ENCODE results near the gene PIK3C2G.

Gene PIK3C2G

GRCh38 chr12:18304609-18305008 is 43.3 kb downstream of the PIK3C2G start:
- no peaks in the 10 kb centered on the region for H3K36me3 ChIP-seq (ENCODE audit: insufficient read depth, low read length)
- no peak overlapping the region for H3K27ac ChIP-seq (ENCODE audit: low read depth, low read length)
- H3K4me3 ChIP-seq (ENCODE audit: low read depth in 1 of 2, low read length in 2 of 2) = no peak overlapping the region
- no peak overlapping the region for H3K9ac ChIP-seq (ENCODE audit: low read length)
- H3K27me3 ChIP-seq (ENCODE audit: control insufficient read depth in 1 of 2, insufficient read depth in 2 of 2, low read length in 2 of 2) = no peaks in the 10 kb centered on the region
- peaks cover 3% of the 10 kb centered on the region for H3K9me3 ChIP-seq (ENCODE audit: low read length)
- H3K4me1 ChIP-seq (ENCODE audit: insufficient read depth, low read length) = no peaks in the 10 kb centered on the region

- Histone ChIP-seq H3K27me3 (ENCODE audit: control insufficient read depth in 1 of 2, insufficient read depth in 2 of 2, low read length in 2 of 2) (no peaks in the 10 kb centered on the region), H3K9me3 (ENCODE audit: low read length) (peaks cover 3% of the 10 kb centered on the region), H3K27ac (ENCODE audit: low read depth, low read length) (no peak overlapping the region), H3K4me3 (ENCODE audit: low read depth in 1 of 2, low read length in 2 of 2) (no peak overlapping the region), H3K4me1 (ENCODE audit: insufficient read depth, low read length) (no peaks in the 10 kb centered on the region), H3K36me3 (ENCODE audit: insufficient read depth, low read length) (no peaks in the 10 kb centered on the region), H3K9ac (ENCODE audit: low read length) (no peak overlapping the region)
These were observed 45.0 kb downstream of the PIK3C2G start for GRCh38 chr12:18306311-18306710.

- Histone ChIP-seq H3K9me3 (ENCODE audit: low read length) (no peaks in the 10 kb centered on the region), H3K27me3 (ENCODE audit: control insufficient read depth in 1 of 2, insufficient read depth in 2 of 2, low read length in 2 of 2) (no peaks in the 10 kb centered on the region), H3K4me3 (ENCODE audit: low read depth in 1 of 2, low read length in 2 of 2) (no peak overlapping the region), H3K9ac (ENCODE audit: low read length) (no peak overlapping the region), H3K4me1 (ENCODE audit: insufficient read depth, low read length) (no peaks in the 10 kb centered on the region), H3K27ac (ENCODE audit: low read depth, low read length) (no peak overlapping the region), H3K36me3 (ENCODE audit: insufficient read depth, low read length) (no peaks in the 10 kb centered on the region)
These were observed 52.0 kb downstream of the PIK3C2G start for GRCh38 chr12:18313306-18313705.

- Histone ChIP-seq H3K9me3 (ENCODE audit: low read length) (no peaks in the 10 kb centered on the region), H3K27ac (ENCODE audit: low read depth, low read length) (no peak overlapping the region), H3K4me1 (ENCODE audit: insufficient read depth, low read length) (no peaks in the 10 kb centered on the region), H3K9ac (ENCODE audit: low read length) (no peak overlapping the region), H3K27me3 (ENCODE audit: control insufficient read depth in 1 of 2, insufficient read depth in 2 of 2, low read length in 2 of 2) (no peaks in the 10 kb centered on the region), H3K36me3 (ENCODE audit: insufficient read depth, low read length) (no peaks in the 10 kb centered on the region), H3K4me3 (ENCODE audit: low read depth in 1 of 2, low read length in 2 of 2) (no peak overlapping the region)
These were observed 58.8 kb downstream of the PIK3C2G start for GRCh38 chr12:18320036-18320617.

GRCh38 chr12:18320976-18321375 is 59.7 kb downstream of the PIK3C2G start:
- Histone ChIP-seq H3K9ac (ENCODE audit: low read length) (no peak overlapping the region), H3K27ac (ENCODE audit: low read depth, low read length) (no peak overlapping the region), H3K4me1 (ENCODE audit: insufficient read depth, low read length) (no peaks in the 10 kb centered on the region), H3K36me3 (ENCODE audit: insufficient read depth, low read length) (no peaks in the 10 kb centered on the region), H3K9me3 (ENCODE audit: low read length) (no peaks in the 10 kb centered on the region), H3K4me3 (ENCODE audit: low read depth in 1 of 2, low read length in 2 of 2) (no peak overlapping the region), H3K27me3 (ENCODE audit: control insufficient read depth in 1 of 2, insufficient read depth in 2 of 2, low read length in 2 of 2) (no peaks in the 10 kb centered on the region)

GRCh38 chr12:18323159-18323558 is 61.8 kb downstream of the PIK3C2G start:
- H3K9ac ChIP-seq (ENCODE audit: low read length) = no peak overlapping the region
- no peaks in the 10 kb centered on the region for H3K9me3 ChIP-seq (ENCODE audit: low read length)
- H3K4me1 ChIP-seq (ENCODE audit: insufficient read depth, low read length) = no peaks in the 10 kb centered on the region
- H3K36me3 ChIP-seq (ENCODE audit: insufficient read depth, low read length) = no peaks in the 10 kb centered on the region
- H3K4me3 ChIP-seq (ENCODE audit: low read depth in 1 of 2, low read length in 2 of 2) = no peak overlapping the region
- H3K27me3 ChIP-seq (ENCODE audit: control insufficient read depth in 1 of 2, insufficient read depth in 2 of 2, low read length in 2 of 2) = no peaks in the 10 kb centered on the region
- no peak overlapping the region for H3K27ac ChIP-seq (ENCODE audit: low read depth, low read length)

GRCh38 chr12:18327036-18327435 is 65.7 kb downstream of the PIK3C2G start:
- H3K4me3 ChIP-seq (ENCODE audit: low read depth in 1 of 2, low read length in 2 of 2) = no peak overlapping the region
- no peaks in the 10 kb centered on the region for H3K9me3 ChIP-seq (ENCODE audit: low read length)
- H3K4me1 ChIP-seq (ENCODE audit: insufficient read depth, low read length) = no peaks in the 10 kb centered on the region

GRCh38 chr12:18332173-18332572 is 70.9 kb downstream of the PIK3C2G start:
- Histone ChIP-seq H3K4me1 (ENCODE audit: insufficient read depth, low read length) (no peaks in the 10 kb centered on the region), H3K36me3 (ENCODE audit: insufficient read depth, low read length) (no peaks in the 10 kb centered on the region), H3K9me3 (ENCODE audit: low read length) (no peaks in the 10 kb centered on the region), H3K9ac (ENCODE audit: low read length) (no peak overlapping the region), H3K27me3 (ENCODE audit: control insufficient read depth in 1 of 2, insufficient read depth in 2 of 2, low read length in 2 of 2) (no peaks in the 10 kb centered on the region), H3K27ac (ENCODE audit: low read depth, low read length) (no peak overlapping the region), H3K4me3 (ENCODE audit: low read depth in 1 of 2, low read length in 2 of 2) (no peak overlapping the region)

More at GRCh38 chr12:18327036-18327435, 65.7 kb downstream of the PIK3C2G start:
- Histone ChIP-seq H3K36me3 (ENCODE audit: insufficient read depth, low read length) (no peaks in the 10 kb centered on the region), H3K27ac (ENCODE audit: low read depth, low read length) (no peak overlapping the region), H3K27me3 (ENCODE audit: control insufficient read depth in 1 of 2, insufficient read depth in 2 of 2, low read length in 2 of 2) (no peaks in the 10 kb centered on the region), H3K9ac (ENCODE audit: low read length) (no peak overlapping the region)

GRCh38 chr12:18339633-18340032 is 78.3 kb downstream of the PIK3C2G start:
- no peak overlapping the region for H3K4me3 ChIP-seq (ENCODE audit: low read depth in 1 of 2, low read length in 2 of 2)
- H3K4me1 ChIP-seq (ENCODE audit: insufficient read depth, low read length) = no peaks in the 10 kb centered on the region
- no peak overlapping the region for H3K9ac ChIP-seq (ENCODE audit: low read length)
- no peak overlapping the region for H3K27ac ChIP-seq (ENCODE audit: low read depth, low read length)
- H3K36me3 ChIP-seq (ENCODE audit: insufficient read depth, low read length) = no peaks in the 10 kb centered on the region
- H3K27me3 ChIP-seq (ENCODE audit: control insufficient read depth in 1 of 2, insufficient read depth in 2 of 2, low read length in 2 of 2) = no peaks in the 10 kb centered on the region
- H3K9me3 ChIP-seq (ENCODE audit: low read length) = no peaks in the 10 kb centered on the region

GRCh38 chr12:18340186-18340585 is 78.9 kb downstream of the PIK3C2G start:
- Histone ChIP-seq H3K9me3 (ENCODE audit: low read length) (no peaks in the 10 kb centered on the region), H3K27ac (ENCODE audit: low read depth, low read length) (no peak overlapping the region), H3K4me3 (ENCODE audit: low read depth in 1 of 2, low read length in 2 of 2) (no peak overlapping the region), H3K27me3 (ENCODE audit: control insufficient read depth in 1 of 2, insufficient read depth in 2 of 2, low read length in 2 of 2) (no peaks in the 10 kb centered on the region), H3K36me3 (ENCODE audit: insufficient read depth, low read length) (no peaks in the 10 kb centered on the region), H3K4me1 (ENCODE audit: insufficient read depth, low read length) (no peaks in the 10 kb centered on the region), H3K9ac (ENCODE audit: low read length) (no peak overlapping the region)

- Histone ChIP-seq H3K9ac (ENCODE audit: low read length) (no peak overlapping the region), H3K4me3 (ENCODE audit: low read depth in 1 of 2, low read length in 2 of 2) (no peak overlapping the region), H3K9me3 (ENCODE audit: low read length) (no peaks in the 10 kb centered on the region), H3K27ac (ENCODE audit: low read depth, low read length) (no peak overlapping the region), H3K36me3 (ENCODE audit: insufficient read depth, low read length) (no peaks in the 10 kb centered on the region), H3K4me1 (ENCODE audit: insufficient read depth, low read length) (no peaks in the 10 kb centered on the region), H3K27me3 (ENCODE audit: control insufficient read depth in 1 of 2, insufficient read depth in 2 of 2, low read length in 2 of 2) (no peaks in the 10 kb centered on the region)
These were observed 79.5 kb downstream of the PIK3C2G start for GRCh38 chr12:18340786-18341185.

GRCh38 chr12:18343708-18344107 is 82.4 kb downstream of the PIK3C2G start:
- H3K27me3 ChIP-seq (ENCODE audit: control insufficient read depth in 1 of 2, insufficient read depth in 2 of 2, low read length in 2 of 2) = no peaks in the 10 kb centered on the region
- H3K9ac ChIP-seq (ENCODE audit: low read length) = no peak overlapping the region
- H3K4me3 ChIP-seq (ENCODE audit: low read depth in 1 of 2, low read length in 2 of 2) = no peak overlapping the region
- H3K36me3 ChIP-seq (ENCODE audit: insufficient read depth, low read length) = no peaks in the 10 kb centered on the region
- H3K27ac ChIP-seq (ENCODE audit: low read depth, low read length) = no peak overlapping the region
- H3K4me1 ChIP-seq (ENCODE audit: insufficient read depth, low read length) = no peaks in the 10 kb centered on the region
- H3K9me3 ChIP-seq (ENCODE audit: low read length) = no peaks in the 10 kb centered on the region

Data from muscle layer of colon (tissue), 2 donors.